ENCODE measurements around the gene IL19. TPM values are rescaled to one million over a fixed set of nuclear protein-coding genes. Genes with fewer than 3 reads are reported as not detected.

The IL19 gene
- total RNA-seq, 1 experiment from 2014 or later, result not detected

- Histone ChIP-seq H3K36me3 (no peaks in the 10 kb centered on the region), H3K4me3 (no peak overlapping the region), H3K4me1 (no peaks in the 10 kb centered on the region), H3K27me3 (no peaks in the 10 kb centered on the region), H3K9me3 (replicated peaks) (no peaks in the 10 kb centered on the region), H3K27ac (no peak overlapping the region)
- no peak for DNase-seq
These were observed 105.3 kb downstream of the IL19 start for GRCh38 chr1:206875752-206876377.

GRCh38 chr1:206878456-206878855 lies 107.9 kb downstream of the IL19 start:
- no peak for DNase-seq
- no peaks in the 10 kb centered on the region for H3K9me3 ChIP-seq (replicated peaks)
- H3K27ac ChIP-seq, result no peak overlapping the region
- no peak overlapping the region for H3K4me3 ChIP-seq
- no peaks in the 10 kb centered on the region for H3K27me3 ChIP-seq
- H3K4me1 ChIP-seq, result no peaks in the 10 kb centered on the region
- H3K36me3 ChIP-seq, result no peaks in the 10 kb centered on the region

GRCh38 chr1:206880314-206880713 lies 109.7 kb downstream of the IL19 start:
- no peaks in the 10 kb centered on the region for H3K36me3 ChIP-seq
- no peaks in the 10 kb centered on the region for H3K9me3 ChIP-seq (replicated peaks)
- H3K4me1 ChIP-seq, result no peaks in the 10 kb centered on the region
- no peak for DNase-seq
- H3K27ac ChIP-seq, result no peak overlapping the region
- H3K4me3 ChIP-seq, result no peak overlapping the region
- no peaks in the 10 kb centered on the region; the same call in 1 of the 2 replicates for H3K27me3 ChIP-seq

GRCh38 chr1:206882555-206882954 lies 112.0 kb downstream of the IL19 start:
- Histone ChIP-seq H3K9me3 (replicated peaks) (no peaks in the 10 kb centered on the region), H3K27me3 (no peaks in the 10 kb centered on the region; the same call in 1 of the 2 replicates), H3K4me3 (no peak overlapping the region), H3K4me1 (no peaks in the 10 kb centered on the region), H3K36me3 (no peaks in the 10 kb centered on the region), H3K27ac (no peak overlapping the region)
- no peak for DNase-seq

GRCh38 chr1:206883160-206883559 lies 112.6 kb downstream of the IL19 start:
- Histone ChIP-seq H3K4me3 (no peak overlapping the region), H3K36me3 (no peaks in the 10 kb centered on the region), H3K27ac (no peak overlapping the region), H3K27me3 (no peaks in the 10 kb centered on the region; the same call in 1 of the 2 replicates), H3K9me3 (replicated peaks) (no peaks in the 10 kb centered on the region), H3K4me1 (no peaks in the 10 kb centered on the region)
- no peak for DNase-seq

- Histone ChIP-seq H3K9me3 (replicated peaks) (no peaks in the 10 kb centered on the region), H3K27ac (no peak overlapping the region), H3K27me3 (no peaks in the 10 kb centered on the region; the same call in 1 of the 2 replicates), H3K4me1 (no peaks in the 10 kb centered on the region), H3K36me3 (no peaks in the 10 kb centered on the region), H3K4me3 (no peak overlapping the region)
- no peak for DNase-seq
These were observed 113.3 kb downstream of the IL19 start for GRCh38 chr1:206883876-206884275.

GRCh38 chr1:206885341-206886060 lies 114.9 kb downstream of the IL19 start:
- no peak for DNase-seq
- H3K9me3 ChIP-seq (replicated peaks), result no peaks in the 10 kb centered on the region
- H3K27me3 ChIP-seq, result no peaks in the 10 kb centered on the region; the same call in 1 of the 2 replicates
- H3K4me3 ChIP-seq, result no peak overlapping the region
- H3K36me3 ChIP-seq, result no peaks in the 10 kb centered on the region
- H3K4me1 ChIP-seq, result no peaks in the 10 kb centered on the region
- no peak overlapping the region for H3K27ac ChIP-seq

GRCh38 chr1:206886831-206887230 lies 116.3 kb downstream of the IL19 start:
- Histone ChIP-seq H3K27ac (no peak overlapping the region), H3K9me3 (replicated peaks) (no peaks in the 10 kb centered on the region), H3K36me3 (no peaks in the 10 kb centered on the region), H3K4me1 (no peaks in the 10 kb centered on the region), H3K27me3 (no peaks in the 10 kb centered on the region; the same call in 1 of the 2 replicates), H3K4me3 (no peak overlapping the region)
- DNase-seq, result no peak

- Histone ChIP-seq H3K36me3 (no peaks in the 10 kb centered on the region), H3K4me3 (no peak overlapping the region), H3K27me3 (no peaks in the 10 kb centered on the region; the same call in 1 of the 2 replicates), H3K27ac (no peak overlapping the region), H3K4me1 (no peaks in the 10 kb centered on the region), H3K9me3 (replicated peaks) (no peaks in the 10 kb centered on the region)
- no peak for DNase-seq
These were observed 117.1 kb downstream of the IL19 start for GRCh38 chr1:206887701-206888100.

GRCh38 chr1:206890125-206891060 lies 119.8 kb downstream of the IL19 start:
- no peak overlapping the region for H3K27ac ChIP-seq
- no peaks in the 10 kb centered on the region for H3K4me1 ChIP-seq
- DNase-seq, result no peak
- no peaks in the 10 kb centered on the region for H3K36me3 ChIP-seq
- H3K9me3 ChIP-seq (replicated peaks), result no peaks in the 10 kb centered on the region
- H3K27me3 ChIP-seq, result peaks cover 6% of the 10 kb centered on the region; the same call in 1 of the 2 replicates
- H3K4me3 ChIP-seq, result no peak overlapping the region

GRCh38 chr1:206891412-206891811 lies 120.8 kb downstream of the IL19 start:
- Histone ChIP-seq H3K27ac (no peak overlapping the region), H3K9me3 (replicated peaks) (no peaks in the 10 kb centered on the region), H3K4me3 (no peak overlapping the region), H3K27me3 (peaks cover 6% of the 10 kb centered on the region; the same call in 1 of the 2 replicates), H3K4me1 (peaks cover 5% of the 10 kb centered on the region; the same call in 1 of the 2 replicates), H3K36me3 (no peaks in the 10 kb centered on the region)
- no peak for DNase-seq

Other genes starting within 250 kb of the IL19 start
- gene EIF2D, start 158.3 kb upstream of the IL19 start, total RNA-seq (2014; rRNA removed; shearing (Covaris generic)), result 36.7 and 39.6 TPM in 2 replicates
- 12.7 and 14.4 TPM in 2 replicates for gene DYRK3, start 135.2 kb upstream of the IL19 start, total RNA-seq (2014; rRNA removed; shearing (Covaris generic))
- gene MAPKAPK2, start 85.9 kb upstream of the IL19 start, total RNA-seq (2014; rRNA removed; shearing (Covaris generic)), result 64.4 and 67.6 TPM in 2 replicates
- 0.16 TPM in 1 of 2 replicates, not detected in the other for gene IL10, start 1.7 kb downstream of the IL19 start, total RNA-seq (2014; rRNA removed; shearing (Covaris generic))
- gene IL20, start 94.8 kb downstream of the IL19 start, total RNA-seq (2014; rRNA removed; shearing (Covaris generic)), result not detected in 2 replicates
- not detected in 2 replicates for gene IL24, start 126.7 kb downstream of the IL19 start, total RNA-seq (2014; rRNA removed; shearing (Covaris generic))
- not detected in 2 replicates for gene FCMR, start 151.2 kb downstream of the IL19 start, total RNA-seq (2014; rRNA removed; shearing (Covaris generic))
- not detected in 2 replicates for gene PIGR, start 175.7 kb downstream of the IL19 start, total RNA-seq (2014; rRNA removed; shearing (Covaris generic))
- gene FCAMR, start 199.7 kb downstream of the IL19 start, total RNA-seq (2014; rRNA removed; shearing (Covaris generic)), result not detected in 2 replicates

Measured in SJCRH30 (cell line).